ENCODE measurements around the gene TNIK.
"Not testable (repeated sequence)": the region's sequence is repeated elsewhere in the genome, so short reads cannot be mapped to it uniquely, and the experiment has no call there.

Gene TNIK

DNA sequence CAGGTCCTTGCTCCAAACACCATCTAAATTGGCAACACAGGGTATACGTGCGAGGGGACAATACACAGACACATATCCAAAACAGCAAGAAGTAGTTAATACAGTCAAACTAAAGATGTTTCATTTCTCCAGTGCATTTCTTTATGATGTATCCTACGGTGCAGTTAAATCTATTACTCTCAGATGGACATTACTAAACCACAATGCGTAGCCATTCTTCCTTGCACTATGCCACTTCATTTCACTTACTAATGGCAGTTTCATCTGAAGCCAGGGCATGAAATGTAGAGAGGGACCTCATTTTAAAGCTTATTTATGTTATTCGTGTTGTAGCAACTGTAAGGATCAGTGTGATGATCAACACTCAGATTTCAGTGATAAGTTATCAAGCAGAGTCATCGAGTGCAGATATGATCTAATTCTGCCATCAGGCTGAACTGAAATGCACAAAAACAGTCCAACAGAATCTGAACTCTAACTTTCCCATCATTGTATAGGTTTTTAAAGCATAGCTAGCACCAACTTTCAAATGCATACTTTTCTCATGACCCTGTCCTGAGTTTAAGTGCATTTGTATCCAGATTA, 14.5 kb downstream of the TNIK start:
- no peak for DNase-seq

DNA sequence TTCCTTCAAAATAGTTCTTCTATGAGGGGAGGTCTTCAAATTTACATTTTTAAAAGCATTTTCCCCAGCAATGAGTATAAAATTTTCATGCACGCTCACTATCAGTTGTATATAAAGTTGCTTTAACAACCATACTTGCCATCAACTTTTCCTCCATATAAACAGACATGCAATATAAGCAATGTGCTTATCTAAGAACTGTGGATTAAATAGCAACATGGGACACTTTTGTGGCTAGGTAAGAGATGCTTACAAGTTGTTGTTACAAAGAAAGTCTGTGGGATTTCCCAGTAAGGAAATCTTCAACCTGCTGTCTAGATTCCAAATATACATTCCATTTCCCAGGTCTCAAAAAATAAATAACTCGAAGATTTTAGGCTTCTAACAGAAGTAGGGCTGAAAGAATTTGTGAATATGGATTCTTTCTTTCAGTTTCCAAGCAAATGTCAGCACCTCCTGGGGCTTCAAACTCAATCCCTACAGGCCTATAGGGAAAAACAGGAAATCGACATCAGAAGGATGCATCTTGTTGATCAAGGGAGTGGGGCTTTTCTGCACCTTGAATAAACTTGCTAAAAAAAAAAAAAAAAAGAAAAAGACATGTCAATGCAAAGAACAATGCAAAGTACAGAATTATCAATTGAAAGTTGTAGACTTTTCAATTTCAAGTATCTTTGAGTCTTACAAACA, 16.1 kb downstream of the TNIK start:
- DNase-seq, result no peak

DNA sequence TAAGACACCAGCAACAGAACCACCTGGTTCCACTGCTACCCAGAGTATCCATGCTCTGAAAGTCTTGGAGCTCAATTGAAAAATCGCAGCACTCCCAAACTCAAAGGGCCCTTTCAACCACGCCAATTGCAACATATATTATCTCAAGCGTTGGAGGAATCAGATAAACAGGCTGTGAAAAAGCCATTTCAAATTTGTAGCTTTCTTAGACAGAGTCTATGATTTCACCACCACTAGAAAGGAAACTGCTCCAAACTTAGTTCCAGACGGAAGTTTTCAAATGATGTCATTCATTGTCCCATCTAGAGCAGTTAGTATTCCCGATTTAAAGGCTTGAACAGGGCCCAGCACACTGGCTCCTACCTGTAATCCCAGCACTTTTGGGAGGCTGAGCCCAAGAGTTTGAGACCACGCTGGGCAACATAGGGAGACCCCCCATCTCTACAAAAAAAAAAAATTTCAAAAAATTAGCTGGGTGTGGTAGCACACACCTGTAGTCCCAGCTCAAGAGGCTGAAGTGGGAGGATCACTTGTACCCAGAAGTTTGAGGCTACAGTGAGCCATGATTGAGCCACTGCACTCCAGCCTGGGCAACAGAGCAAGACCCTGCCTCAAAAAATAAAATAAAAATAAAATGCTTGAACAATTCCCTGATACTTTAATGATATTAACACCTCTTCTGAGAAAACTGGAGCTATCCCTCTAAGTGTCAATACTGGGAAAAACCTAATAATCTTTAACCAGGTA, 16.8 kb downstream of the TNIK start:
- DNase-seq, result no peak

DNA sequence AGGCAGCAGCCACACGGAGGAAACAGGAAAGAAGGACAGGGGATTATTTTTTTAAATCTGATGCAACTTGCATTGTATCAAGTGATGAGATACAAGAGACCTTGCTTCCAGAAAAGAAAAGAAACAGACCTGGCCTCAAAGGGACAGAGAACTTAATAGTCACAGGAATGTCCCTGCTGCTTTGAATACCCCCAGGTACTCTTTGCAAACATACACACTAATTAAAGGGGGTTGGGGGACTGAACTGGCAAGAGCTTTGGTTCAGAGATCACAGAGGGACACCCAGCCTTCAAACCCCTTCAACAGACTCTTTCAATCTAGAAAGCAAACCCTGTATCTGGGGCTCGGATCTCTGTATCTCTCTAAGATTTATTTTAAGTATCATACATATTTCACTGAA, 18.0 kb downstream of the TNIK start:
- DNase-seq, result no peak

DNA sequence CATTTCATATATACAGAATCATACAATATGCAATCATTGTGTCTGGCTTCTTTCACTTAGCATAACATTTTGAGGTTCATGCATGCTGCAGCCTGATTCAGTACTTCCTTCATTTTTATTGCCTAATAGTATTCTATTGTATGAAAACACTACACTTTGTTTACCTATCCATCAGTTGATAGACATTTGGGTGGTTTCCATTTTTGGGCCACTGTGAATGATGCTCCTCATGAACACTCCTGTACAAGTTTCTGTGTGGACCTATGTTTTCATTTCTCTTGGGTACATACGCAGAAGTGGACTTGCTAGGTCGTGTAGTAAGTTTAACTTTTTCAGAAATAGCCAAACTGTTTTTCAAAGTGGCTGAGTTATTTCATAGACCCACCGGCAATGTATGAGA, 18.8 kb downstream of the TNIK start:
- no peak for DNase-seq

DNA sequence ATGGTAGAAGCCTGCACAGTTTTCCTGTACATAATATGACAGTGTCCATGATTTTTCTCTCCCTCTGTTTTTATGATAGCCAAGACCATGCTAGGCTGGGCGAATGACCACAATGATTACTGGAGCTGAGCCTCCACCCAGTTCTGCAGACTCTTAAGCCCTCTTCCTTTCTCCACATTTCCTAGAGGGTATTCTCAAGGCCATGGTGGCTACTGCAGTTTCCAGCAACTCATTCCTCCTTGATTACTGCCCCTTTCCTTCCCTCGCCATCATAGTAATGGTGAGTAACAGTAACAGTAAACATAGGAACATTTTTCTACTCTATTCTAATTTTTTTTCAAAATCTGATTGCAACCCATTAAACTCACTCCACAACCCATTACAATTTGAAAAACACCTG, 20.2 kb downstream of the TNIK start:
- DNase-seq, result no peak

DNA sequence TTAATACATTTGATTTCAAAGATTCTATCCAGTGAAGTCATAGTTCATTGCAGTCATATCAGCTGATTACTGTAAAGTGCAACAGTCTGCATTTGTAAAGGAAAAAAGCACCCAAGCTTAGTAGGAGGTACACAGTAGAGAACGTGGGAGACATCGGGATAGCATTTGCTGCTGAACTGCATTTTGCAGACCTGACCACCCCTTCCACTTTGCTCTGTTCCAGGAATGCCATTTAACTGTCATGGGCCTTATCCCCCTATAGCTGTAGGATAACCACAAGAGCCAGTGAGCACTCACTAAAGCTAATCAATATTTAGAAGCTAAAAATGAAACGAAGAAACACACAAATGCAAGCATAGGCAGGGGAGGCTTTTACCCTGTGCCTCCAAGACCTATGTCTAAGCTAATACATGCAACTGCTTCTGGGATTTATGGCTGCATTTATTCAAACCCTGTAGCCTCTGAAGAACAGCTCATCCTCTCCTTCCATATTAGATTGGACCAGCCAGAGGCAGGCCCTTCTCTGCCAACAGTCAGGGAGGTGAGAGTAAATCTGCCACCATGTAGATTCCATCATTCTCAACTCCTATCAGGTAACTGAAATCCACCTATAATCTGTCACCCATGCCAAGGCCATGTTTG, 23.0 kb downstream of the TNIK start:
- DNase-seq, result no peak

DNA sequence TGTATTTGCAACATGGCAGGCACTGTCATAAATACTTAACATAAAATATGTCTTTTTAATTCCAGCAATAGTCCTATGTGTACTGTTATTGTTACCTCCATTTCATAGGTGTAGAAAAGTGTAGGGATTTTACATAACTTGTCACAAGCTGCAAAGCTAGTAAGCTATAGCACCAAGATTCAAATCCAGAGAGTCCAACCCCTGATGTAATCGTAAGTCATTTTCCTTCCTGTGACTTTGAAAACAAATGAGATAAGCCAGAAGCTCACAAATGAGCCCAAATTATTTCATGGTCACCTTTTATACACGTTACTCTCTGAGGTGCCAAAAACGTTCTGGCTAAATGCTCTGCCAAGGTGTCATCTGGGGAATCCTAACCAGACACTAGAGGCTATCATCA, 23.8 kb downstream of the TNIK start:
- DNase-seq, result no peak

DNA sequence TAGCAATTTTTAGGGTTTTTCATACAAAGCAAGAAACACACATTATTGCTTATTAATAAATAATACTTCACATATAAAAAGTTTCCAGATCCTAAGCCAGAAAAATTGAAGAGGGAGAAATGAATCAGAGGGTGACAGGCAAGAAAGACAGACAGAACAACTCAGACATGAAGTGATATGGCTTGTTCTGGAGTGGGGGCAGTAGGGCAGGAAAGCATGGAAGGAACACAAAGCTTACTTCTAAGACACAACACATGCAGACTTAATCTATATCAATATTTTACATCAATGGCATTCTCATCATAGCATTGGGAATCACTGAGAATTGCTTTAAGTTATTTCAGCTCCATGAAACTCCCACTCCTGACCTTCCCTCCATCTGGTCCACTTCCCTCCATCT, 24.4 kb downstream of the TNIK start:
- DNase-seq, result no peak

DNA sequence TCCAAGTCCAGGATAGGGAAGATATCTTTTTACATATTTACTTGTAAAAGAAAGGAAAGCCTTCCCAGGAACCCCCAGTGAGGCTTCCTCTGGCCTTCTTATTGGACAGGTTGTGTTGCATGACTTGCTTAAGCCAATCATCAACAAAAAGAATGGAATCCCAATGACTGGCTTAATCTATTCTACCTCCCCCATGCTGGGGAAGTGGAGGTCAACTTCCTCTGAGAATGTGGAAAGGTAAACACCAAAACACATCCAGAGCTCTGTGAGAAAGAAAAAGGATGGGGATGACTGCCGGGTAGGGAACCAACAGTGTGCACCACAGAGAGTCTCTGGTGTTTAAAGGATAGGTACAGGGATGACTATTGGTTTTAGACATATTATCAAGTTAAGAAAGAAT, 25.1 kb downstream of the TNIK start:
- no peak for DNase-seq

DNA sequence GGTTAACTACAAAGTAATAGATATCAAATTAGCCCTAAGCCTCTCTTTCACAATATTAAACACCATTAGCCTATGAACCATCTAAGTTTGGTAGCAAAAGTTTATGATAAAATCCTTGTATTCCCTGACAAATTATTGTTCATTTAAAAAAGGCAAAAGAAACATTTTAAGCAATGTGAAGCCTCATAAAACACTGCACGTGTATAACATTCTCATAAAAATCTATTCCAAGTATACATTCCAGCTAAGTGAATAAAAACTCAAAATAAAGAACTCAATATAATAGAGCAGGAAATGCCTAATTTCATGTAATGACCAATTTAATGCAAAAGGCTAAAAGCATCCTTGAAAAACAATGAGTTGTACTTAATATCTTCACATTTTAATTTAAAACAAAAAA, 27.7 kb downstream of the TNIK start:
- no peak for DNase-seq

DNA sequence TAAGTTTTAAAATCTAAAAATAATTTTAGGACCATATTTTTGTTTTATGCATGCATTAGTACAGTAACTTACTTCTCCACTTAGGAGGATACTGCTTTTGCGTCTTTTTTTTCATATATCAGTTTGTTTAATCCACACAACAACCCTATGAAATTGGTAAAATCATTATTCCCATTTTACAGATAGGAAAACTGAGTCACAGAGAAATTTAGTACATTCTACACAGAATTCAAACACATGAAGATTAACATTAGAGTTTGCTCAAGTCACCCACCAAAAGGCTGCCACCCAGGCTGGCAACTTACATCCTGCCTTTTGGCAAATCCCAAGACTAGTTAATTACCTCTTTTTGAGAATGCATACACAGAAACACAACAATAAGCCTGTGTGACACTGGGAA, 28.7 kb downstream of the TNIK start:
- DNase-seq, result no peak

DNA sequence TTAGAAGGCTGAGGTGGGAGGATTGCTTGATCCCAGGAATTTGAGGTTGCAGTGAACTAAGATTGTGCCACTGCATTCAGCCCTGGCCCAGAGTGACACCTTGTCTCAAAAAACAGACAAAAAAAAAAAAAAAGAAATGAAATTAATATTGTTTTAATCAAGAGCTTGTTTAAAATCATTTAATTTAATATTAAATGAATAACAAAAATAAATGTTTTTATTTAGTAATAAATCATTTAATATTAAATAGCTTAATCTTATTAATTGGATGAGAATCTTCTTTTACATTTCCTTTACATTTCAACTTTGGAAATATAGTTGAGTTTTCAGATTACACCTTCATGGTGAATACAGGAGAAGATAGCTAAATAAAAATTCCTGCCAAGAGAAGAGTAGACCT, 29.7 kb downstream of the TNIK start:
- DNase-seq, result no peak

DNA sequence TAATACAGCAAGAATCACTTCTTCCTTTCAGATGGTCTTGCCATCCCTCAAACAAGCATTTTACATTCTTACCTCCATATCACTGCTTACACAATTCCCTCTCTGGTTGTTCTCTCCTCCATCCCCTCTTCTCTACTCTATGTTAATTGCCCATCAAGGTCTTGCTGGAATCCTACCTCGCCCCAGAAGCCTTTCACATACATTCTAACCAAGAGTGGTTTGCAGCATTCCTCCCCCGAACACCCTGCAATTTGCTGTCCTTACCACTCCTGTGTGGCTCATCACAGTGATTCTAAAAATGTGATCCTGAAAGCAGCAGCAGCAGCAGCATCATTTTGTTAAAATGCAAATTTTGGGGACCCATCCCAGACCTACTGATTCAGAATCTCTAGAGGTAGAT, 30.6 kb downstream of the TNIK start:
- DNase-seq, result no peak

DNA sequence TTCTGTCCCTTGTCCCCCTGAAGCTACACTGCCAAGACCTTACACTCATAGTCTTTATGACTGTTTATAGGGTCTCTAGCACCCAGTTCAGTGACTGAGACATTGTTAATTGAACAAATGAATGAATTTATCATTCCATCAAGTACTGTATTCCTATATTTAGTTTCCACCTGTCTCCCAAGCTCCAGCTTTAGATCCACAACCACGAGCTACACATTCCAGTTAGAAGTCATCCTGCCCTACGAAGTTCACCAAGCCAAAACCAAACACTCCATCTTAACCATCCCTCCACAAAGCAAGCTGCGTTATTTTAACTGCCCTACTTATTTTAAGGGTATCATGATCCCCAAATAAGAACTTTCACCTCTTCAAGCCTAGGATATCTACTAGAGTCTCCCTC, 31.3 kb downstream of the TNIK start:
- no peak for DNase-seq

DNA sequence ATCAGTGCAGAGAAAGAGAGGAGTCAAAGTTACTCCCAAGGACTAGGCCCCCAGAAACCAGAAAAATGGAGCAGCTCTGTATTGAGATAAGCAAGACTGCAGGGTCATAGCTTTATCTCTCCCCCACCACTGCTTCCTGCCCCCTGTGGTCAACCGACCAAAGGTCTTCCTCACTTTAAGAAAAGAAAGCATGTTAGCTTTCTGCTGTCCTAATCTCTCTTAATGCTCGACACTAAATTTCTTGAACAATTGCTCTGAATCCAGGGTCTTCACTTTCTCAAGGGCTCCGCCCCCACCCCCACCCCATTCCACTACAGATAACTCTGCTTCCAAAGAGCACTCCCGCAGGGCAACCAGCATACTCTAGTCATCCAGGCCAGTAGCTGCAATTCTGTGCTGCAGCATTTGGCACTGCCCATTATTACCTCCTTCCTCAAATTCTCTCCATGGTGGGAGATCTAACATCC, 31.9 kb downstream of the TNIK start:
- DNase-seq, result no peak

DNA sequence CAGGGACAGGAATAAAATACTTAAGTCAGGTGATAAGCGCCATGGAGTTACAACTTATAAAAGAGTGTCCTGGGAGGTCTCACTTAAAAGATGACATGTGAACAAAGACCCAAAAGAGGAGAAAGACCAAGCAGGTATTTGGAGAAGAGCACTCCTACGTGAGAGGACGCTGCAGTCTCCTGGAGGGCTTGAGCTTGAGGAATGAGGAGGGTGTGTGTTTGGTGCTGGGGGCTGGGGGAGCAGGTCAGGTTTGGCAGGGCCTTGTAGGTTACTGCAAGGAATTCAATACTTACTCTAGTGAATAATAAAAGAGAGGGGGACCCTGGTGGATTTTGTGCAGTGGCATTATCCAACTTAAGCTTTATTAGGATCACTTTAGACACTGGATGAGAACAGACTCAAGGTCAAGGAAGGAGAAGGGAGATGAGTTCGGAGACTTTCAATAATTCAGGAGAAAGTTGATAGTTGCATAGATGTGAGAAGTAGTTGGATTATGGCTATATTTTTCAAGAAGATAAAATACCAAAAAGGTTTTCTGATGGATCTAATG, 32.4 kb downstream of the TNIK start:
- no peak for DNase-seq

DNA sequence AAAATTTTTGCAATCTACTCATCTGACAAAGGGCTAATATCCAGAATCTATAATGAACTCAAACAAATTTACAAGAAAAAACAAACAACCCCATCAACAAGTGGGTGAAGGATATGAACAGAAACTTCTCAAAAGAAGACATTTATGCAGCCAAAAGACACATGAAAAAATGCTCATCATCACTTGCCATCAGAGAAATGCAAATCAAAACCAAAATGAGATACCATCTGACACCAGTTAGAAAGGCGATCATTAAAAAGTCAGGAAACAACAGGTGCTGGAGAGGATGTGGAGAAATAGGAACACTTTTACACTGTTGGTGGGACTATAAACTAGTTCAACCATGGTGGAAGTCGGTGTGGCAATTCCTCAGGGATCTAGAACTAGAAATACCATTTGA, 36.1 kb downstream of the TNIK start:
- DNase-seq, result not testable (repeated sequence)

DNA sequence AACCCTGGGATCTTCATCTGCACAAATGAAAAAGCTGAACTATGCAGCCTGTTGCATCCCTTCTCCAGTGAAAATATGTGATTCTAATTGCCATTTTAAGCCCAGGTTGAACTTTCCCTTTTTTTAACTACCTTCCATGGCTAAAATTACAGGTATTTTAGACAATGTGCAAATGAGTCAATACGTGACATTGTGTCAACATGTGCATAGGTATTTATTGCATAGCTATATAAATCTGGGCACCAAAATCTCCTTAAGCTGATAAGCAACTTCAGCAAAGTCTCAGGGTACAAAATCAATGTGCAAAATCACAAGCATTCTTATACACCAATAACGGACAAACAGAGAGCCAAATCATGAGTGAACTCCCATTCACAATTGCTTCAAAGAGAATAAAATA, 37.4 kb downstream of the TNIK start:
- not testable (repeated sequence) for DNase-seq

DNA sequence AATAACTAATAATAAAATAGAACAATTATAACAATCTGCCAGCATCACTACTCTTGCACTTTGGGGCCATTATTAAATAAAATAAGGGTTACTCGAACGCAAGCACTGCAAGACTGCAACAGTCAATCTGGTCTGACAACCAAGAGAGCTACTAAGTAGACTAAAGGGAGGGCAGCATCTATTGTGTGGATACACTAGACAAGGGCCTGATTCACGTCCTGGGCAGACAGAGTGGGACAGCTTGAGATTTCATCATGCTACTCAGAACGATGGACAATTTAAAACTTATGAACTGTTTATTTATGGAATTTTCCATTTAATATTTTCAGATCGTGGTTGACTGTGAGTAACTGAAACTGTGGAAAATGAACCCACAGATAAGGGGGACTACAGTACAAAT, 39.5 kb downstream of the TNIK start:
- DNase-seq, result no peak

DNA sequence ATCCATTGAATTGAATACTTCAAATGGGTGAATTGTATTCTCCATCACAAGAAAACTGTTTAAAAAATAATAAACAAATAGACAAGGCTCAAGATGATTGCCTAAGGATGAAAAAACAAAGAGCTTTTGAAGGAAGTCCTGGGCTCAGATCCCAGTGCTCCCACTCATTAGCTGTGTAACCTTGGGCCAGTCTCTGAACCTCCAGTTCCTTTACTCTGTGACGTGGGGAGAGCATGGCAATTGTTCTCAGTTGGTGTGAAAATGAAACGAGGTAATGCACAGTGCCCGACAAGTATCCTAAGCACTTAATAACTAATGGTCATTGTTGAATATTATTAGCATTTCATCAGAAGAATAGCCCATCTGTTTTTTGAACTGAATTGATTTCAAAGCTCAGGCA, 40.7 kb downstream of the TNIK start:
- no peak for DNase-seq

DNA sequence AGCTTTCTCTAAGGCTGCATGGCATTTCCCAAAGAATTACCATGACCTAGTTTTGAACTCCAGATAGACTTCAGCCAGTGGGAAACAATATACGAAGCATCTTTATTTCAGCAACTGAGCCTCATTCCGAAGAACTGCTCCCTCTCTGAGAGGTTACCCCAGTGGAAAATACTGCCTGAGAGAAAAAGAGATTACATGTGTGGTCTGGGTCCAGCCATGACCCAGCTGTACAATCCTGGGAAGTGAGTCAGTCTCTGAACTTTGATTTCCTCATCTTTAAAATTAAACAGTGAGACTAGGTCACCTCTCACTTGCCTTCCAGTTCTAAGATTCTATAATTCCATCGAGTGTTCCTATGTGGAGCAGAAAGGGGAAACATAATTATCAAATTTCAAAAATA, 42.4 kb downstream of the TNIK start:
- DNase-seq, result no peak

DNA sequence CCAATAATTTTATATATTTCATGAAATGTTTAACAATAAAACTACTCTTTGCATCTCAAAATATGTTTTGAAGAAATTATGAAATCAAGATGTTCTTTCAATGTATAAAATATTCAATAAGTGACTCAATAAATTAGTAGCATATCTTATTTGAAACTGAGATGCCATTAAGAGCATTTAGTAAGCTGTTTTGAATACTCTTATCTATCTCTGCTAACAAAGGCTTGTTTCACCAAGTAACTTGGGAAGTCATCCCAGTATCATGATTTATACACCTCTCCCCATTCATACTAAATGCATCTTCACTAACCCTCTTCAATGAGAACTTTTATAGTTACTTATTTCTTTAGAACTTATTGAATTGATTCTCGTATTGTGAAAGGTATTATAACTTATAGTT, 43.1 kb downstream of the TNIK start:
- DNase-seq, result no peak

DNA sequence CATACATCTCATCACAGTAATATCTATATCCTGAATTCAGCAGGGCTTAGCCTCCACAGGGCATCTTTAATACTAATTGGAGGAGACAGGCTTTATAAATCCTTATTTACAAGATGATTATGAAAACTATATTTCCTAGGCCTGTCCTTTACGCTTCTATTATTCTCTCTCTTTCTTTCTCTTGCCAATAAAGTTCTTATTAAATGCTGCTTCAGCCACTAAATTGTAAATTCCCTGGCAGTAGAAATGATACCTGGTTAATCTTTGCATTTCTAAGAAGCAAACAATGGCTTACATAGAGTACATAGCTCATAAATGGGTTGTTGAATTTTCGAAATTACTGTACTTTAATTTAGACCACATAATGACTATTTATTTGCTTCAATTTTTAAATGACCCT, 43.5 kb downstream of the TNIK start:
- DNase-seq, result no peak

All from CD4-positive, alpha-beta T cell treated with Interleukin-12 subunit alpha and Interleukin-12 subunit beta, for 1 hour (primary cell).